ENCODE data around the gene SNRPA1. TPM values are rescaled to one million over a fixed set of nuclear protein-coding genes. Genes with fewer than 3 reads are reported as not detected.

The SNRPA1 gene
- total RNA-seq, 1 donor: 17.5 TPM

- peak within 1 kb of the TSS; percentile 91 for H3K4me3 ChIP-seq (ENCODE audit: low read depth, low read length)
- no peak for TF ChIP-seq CTCF (IDR thresholded peaks at IDR 0.05; ENCODE audit: insufficient read depth, low read length)
- DNase-seq (ENCODE audit: low read depth): peak; percentile 86
These were observed 17.8 kb downstream of the SNRPA1 start, which contains the start of gene SELENOS for GRCh38 chr15:101277038-101277822. TSS of gene SELENOS (minus strand) at chr15:101277485. CDS start at chr15:101277417, 68 bp downstream.

- H3K4me3 ChIP-seq (ENCODE audit: low read depth, low read length): peak overlapping the region; percentile 91
- peak; percentile 50 for TF ChIP-seq CTCF (IDR thresholded peaks at IDR 0.05; ENCODE audit: insufficient read depth, low read length)
- peak; percentile 51 for DNase-seq (ENCODE audit: low read depth)
These were observed 18.5 kb downstream of the SNRPA1 start for GRCh38 chr15:101276501-101277037.

GRCh38 chr15:101275018-101275417 is 20.0 kb downstream of the SNRPA1 start:
- no peak for DNase-seq (ENCODE audit: low read depth)
- H3K4me3 ChIP-seq (ENCODE audit: low read depth, low read length): no peak overlapping the region
- no peak for TF ChIP-seq CTCF (IDR thresholded peaks at IDR 0.05; ENCODE audit: insufficient read depth, low read length)

GRCh38 chr15:101273534-101273933 is 21.5 kb downstream of the SNRPA1 start:
- no peak for DNase-seq (ENCODE audit: low read depth)
- TF ChIP-seq CTCF (IDR thresholded peaks at IDR 0.05; ENCODE audit: insufficient read depth, low read length): no peak
- no peak overlapping the region for H3K4me3 ChIP-seq (ENCODE audit: low read depth, low read length)

GRCh38 chr15:101272584-101272983 is 22.5 kb downstream of the SNRPA1 start:
- H3K4me3 ChIP-seq (ENCODE audit: low read depth, low read length): no peak overlapping the region
- DNase-seq (ENCODE audit: low read depth): no peak
- no peak for TF ChIP-seq CTCF (IDR thresholded peaks at IDR 0.05; ENCODE audit: insufficient read depth, low read length)

GRCh38 chr15:101269479-101270223 is 25.4 kb downstream of the SNRPA1 start:
- H3K4me3 ChIP-seq (ENCODE audit: low read depth, low read length): no peak overlapping the region
- TF ChIP-seq CTCF (IDR thresholded peaks at IDR 0.05; ENCODE audit: insufficient read depth, low read length): peak; percentile 45
- DNase-seq (ENCODE audit: low read depth): no peak

Measured in fibroblast of the aortic adventitia (primary cell).